ENCODE measurements around the gene KRTAP6-3.

KRTAP6-3 gene

GRCh38 chr21:30561264-30561895 is 30.9 kb upstream of the KRTAP6-3 start, which contains the start of gene KRTAP19-7:
KRTAP19-7 (minus strand) TSS chr21:30561314; CDS start chr21:30561289, 25 bp downstream.
- no peaks in the 10 kb centered on the region for H3F3A ChIP-seq (ENCODE audit: low read depth)
- H3K9me2 ChIP-seq (replicated peaks; ENCODE audit: low read depth, low read length), result no peaks in the 10 kb centered on the region
- no peaks in the 10 kb centered on the region for H3K36me3 ChIP-seq (ENCODE audit: insufficient read depth, low read length)
- no peaks in the 10 kb centered on the region for H4K20me1 ChIP-seq (ENCODE audit: insufficient read depth, low read length, poor library complexity, severe bottlenecking)
- TF ChIP-seq EZH2phosphoT487 (IDR thresholded peaks at IDR 0.05; ENCODE audit: borderline replicate concordance), result no peak
- no peak for TF ChIP-seq CTCF (conservative IDR thresholded peaks at IDR 0.05; ENCODE audit: low read length)
- H3K79me2 ChIP-seq (ENCODE audit: insufficient read depth, low read length), result no peaks in the 10 kb centered on the region
- no peaks in the 10 kb centered on the region for H3K27me3 ChIP-seq (ENCODE audit: insufficient read depth, low read length, poor library complexity, severe bottlenecking)
- H3K9ac ChIP-seq (ENCODE audit: low read depth, low read length, poor library complexity, severe bottlenecking), result no peak within 1 kb of the TSS
- no peaks in the 10 kb centered on the region for H3K9me3 ChIP-seq (ENCODE audit: insufficient read depth, low read depth, low read length)
- H2AFZ ChIP-seq (ENCODE audit: low read length), result no peak within 1 kb of the TSS
- H3K4me1 ChIP-seq (ENCODE audit: insufficient read depth, low read length, poor library complexity, severe bottlenecking), result no peaks in the 10 kb centered on the region
- no peak within 1 kb of the TSS for H3K4me2 ChIP-seq (ENCODE audit: low read depth, low read length, poor library complexity, severe bottlenecking)
- no peak within 1 kb of the TSS for H3K4me3 ChIP-seq (ENCODE audit: low read length, poor library complexity, severe bottlenecking)

- Histone ChIP-seq H2AFZ (ENCODE audit: low read length) (no peak overlapping the region), H3K9me2 (replicated peaks; ENCODE audit: low read depth, low read length) (no peaks in the 10 kb centered on the region), H4K20me1 (ENCODE audit: insufficient read depth, low read length, poor library complexity, severe bottlenecking) (no peaks in the 10 kb centered on the region), H3K4me1 (ENCODE audit: insufficient read depth, low read length, poor library complexity, severe bottlenecking) (no peaks in the 10 kb centered on the region), H3K79me2 (ENCODE audit: insufficient read depth, low read length) (no peaks in the 10 kb centered on the region), H3K9me3 (ENCODE audit: insufficient read depth, low read depth, low read length) (no peaks in the 10 kb centered on the region), H3K4me3 (ENCODE audit: low read length, poor library complexity, severe bottlenecking) (no peak overlapping the region), H3K36me3 (ENCODE audit: insufficient read depth, low read length) (no peaks in the 10 kb centered on the region), H3F3A (ENCODE audit: low read depth) (no peaks in the 10 kb centered on the region), H3K4me2 (ENCODE audit: low read depth, low read length, poor library complexity, severe bottlenecking) (no peak overlapping the region), H3K9ac (ENCODE audit: low read depth, low read length, poor library complexity, severe bottlenecking) (no peak overlapping the region), H3K27me3 (ENCODE audit: insufficient read depth, low read length, poor library complexity, severe bottlenecking) (no peaks in the 10 kb centered on the region)
- TF ChIP-seq EZH2phosphoT487 (IDR thresholded peaks at IDR 0.05; ENCODE audit: borderline replicate concordance) (no peak), CTCF (conservative IDR thresholded peaks at IDR 0.05; ENCODE audit: low read length) (no peak)
Observed at GRCh38 chr21:30561957-30562356, 30.3 kb upstream of the KRTAP6-3 start.

- TF ChIP-seq CTCF (conservative IDR thresholded peaks at IDR 0.05; ENCODE audit: low read length), result no peak
- no peak for TF ChIP-seq EZH2phosphoT487 (IDR thresholded peaks at IDR 0.05; ENCODE audit: borderline replicate concordance)
- Histone ChIP-seq H3K36me3 (ENCODE audit: insufficient read depth, low read length) (no peaks in the 10 kb centered on the region), H3K79me2 (ENCODE audit: insufficient read depth, low read length) (no peaks in the 10 kb centered on the region), H3F3A (ENCODE audit: low read depth) (no peaks in the 10 kb centered on the region), H3K9me2 (replicated peaks; ENCODE audit: low read depth, low read length) (no peaks in the 10 kb centered on the region), H3K4me2 (ENCODE audit: low read depth, low read length, poor library complexity, severe bottlenecking) (no peak overlapping the region), H3K27me3 (ENCODE audit: insufficient read depth, low read length, poor library complexity, severe bottlenecking) (no peaks in the 10 kb centered on the region), H2AFZ (ENCODE audit: low read length) (no peak overlapping the region), H3K9me3 (ENCODE audit: insufficient read depth, low read depth, low read length) (no peaks in the 10 kb centered on the region), H3K4me3 (ENCODE audit: low read length, poor library complexity, severe bottlenecking) (no peak overlapping the region), H4K20me1 (ENCODE audit: insufficient read depth, low read length, poor library complexity, severe bottlenecking) (no peaks in the 10 kb centered on the region), H3K9ac (ENCODE audit: low read depth, low read length, poor library complexity, severe bottlenecking) (no peak overlapping the region), H3K4me1 (ENCODE audit: insufficient read depth, low read length, poor library complexity, severe bottlenecking) (no peaks in the 10 kb centered on the region)
Observed at GRCh38 chr21:30563072-30563471, 29.2 kb upstream of the KRTAP6-3 start.

All from Loucy (cell line).